HG02763 (cell line): ENCODE results near the gene C10orf67.

Source experiments
- ATAC-seq: cut with Tn5 transposase; IDR thresholded peaks from one replicate; pipeline ENCODE4 v1.9.1; 2021; ENCODE audit warnings: mild to moderate bottlenecking, moderate library complexity; ENCODE audit not compliant: unreplicated experiment

The C10orf67 gene

GRCh38 chr10:23174074-23174976 lies 170.3 kb downstream of the C10orf67 start:
- no peak for ATAC-seq

GRCh38 chr10:23173214-23174073 lies 171.2 kb downstream of the C10orf67 start:
- ATAC-seq: no peak

- no peak for ATAC-seq
Observed at GRCh38 chr10:23172429-23173213, 172.0 kb downstream of the C10orf67 start.

- no peak for ATAC-seq
Observed at GRCh38 chr10:23171232-23171876, 173.2 kb downstream of the C10orf67 start.

GRCh38 chr10:23158370-23158769 lies 186.2 kb downstream of the C10orf67 start:
- ATAC-seq: peak; percentile 56

- peak; percentile 59 for ATAC-seq
Observed at GRCh38 chr10:23157691-23158369, 186.8 kb downstream of the C10orf67 start.

GRCh38 chr10:23157239-23157681 lies 187.3 kb downstream of the C10orf67 start:
- ATAC-seq: peak; percentile 45

- no peak for ATAC-seq
Observed at GRCh38 chr10:23156447-23157150, 188.0 kb downstream of the C10orf67 start.

GRCh38 chr10:23155169-23155568 lies 189.4 kb downstream of the C10orf67 start:
- ATAC-seq: no peak
